ENCODE data around the gene ZFYVE9.

DNA sequence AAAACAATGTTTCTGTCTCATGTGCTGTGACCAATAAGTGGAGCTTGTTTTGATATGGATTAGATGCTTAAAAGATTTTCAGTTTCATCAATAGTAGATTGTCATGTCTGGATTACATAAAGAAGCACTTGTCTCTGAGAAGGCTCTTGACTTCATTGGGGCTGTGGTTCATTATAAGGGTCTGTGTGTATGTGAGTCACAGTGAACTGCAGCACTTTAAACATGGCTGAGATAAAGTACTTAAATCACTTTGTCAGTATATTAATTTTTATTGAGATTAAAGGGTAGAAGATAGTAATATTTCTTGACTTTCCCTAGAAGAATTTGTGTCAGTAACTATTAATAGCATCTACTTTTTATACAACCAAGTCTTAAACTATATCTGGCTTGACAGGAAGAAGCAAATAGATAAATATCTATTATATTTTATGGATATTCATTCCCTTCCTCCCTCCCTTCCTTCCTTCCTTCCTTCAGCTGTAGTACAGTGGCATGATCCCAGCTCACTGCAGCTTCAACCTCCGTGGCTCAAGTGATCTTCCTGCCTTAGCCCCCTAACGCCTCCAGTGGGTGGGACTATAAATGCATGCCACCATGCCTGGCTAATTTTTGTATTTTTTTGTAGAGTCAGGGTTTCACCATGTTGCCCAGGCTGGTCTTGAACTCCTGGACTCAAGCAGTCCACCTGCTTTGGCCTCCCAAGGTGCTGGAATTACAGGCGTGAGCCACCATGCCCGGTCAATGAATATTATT lies 48.8 kb downstream of the ZFYVE9 start:
- TF ChIP-seq NFYB (CRISPR knock-in tag; conservative IDR thresholded peaks at IDR 0.05; ENCODE audit: low read depth), result no peak
- no peak for TF ChIP-seq CTCF (IDR thresholded peaks at IDR 0.05)
- TF ChIP-seq, protein P1, sequence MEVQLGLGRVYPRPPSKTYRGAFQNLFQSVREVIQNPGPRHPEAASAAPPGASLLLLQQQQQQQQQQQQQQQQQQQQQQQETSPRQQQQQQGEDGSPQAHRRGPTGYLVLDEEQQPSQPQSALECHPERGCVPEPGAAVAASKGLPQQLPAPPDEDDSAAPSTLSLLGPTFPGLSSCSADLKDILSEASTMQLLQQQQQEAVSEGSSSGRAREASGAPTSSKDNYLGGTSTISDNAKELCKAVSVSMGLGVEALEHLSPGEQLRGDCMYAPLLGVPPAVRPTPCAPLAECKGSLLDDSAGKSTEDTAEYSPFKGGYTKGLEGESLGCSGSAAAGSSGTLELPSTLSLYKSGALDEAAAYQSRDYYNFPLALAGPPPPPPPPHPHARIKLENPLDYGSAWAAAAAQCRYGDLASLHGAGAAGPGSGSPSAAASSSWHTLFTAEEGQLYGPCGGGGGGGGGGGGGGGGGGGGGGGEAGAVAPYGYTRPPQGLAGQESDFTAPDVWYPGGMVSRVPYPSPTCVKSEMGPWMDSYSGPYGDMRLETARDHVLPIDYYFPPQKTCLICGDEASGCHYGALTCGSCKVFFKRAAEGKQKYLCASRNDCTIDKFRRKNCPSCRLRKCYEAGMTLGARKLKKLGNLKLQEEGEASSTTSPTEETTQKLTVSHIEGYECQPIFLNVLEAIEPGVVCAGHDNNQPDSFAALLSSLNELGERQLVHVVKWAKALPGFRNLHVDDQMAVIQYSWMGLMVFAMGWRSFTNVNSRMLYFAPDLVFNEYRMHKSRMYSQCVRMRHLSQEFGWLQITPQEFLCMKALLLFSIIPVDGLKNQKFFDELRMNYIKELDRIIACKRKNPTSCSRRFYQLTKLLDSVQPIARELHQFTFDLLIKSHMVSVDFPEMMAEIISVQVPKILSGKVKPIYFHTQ (CRISPR knock-in tag; IDR thresholded peaks at IDR 0.05), result no peak
- no peak for TF ChIP-seq FOXP4 (CRISPR knock-in tag; IDR thresholded peaks at IDR 0.05)

Measured in WTC11 (cell line).